CD4-positive, CD25-positive, alpha-beta regulatory T cell (primary cell): ENCODE results near the gene GPR37L1. TPM values are rescaled to one million over a fixed set of nuclear protein-coding genes. Genes with fewer than 3 reads are reported as not detected.
A peak's percentile ranks its signal among the peaks of the same experiment; 100 is the strongest.
"Not testable (repeated sequence)": the region's sequence is repeated elsewhere in the genome, so short reads cannot be mapped to it uniquely, and the experiment has no call there.

Experiments used
- ATAC-seq, 2 donors: fragments of 150-1000 bp; cut with Tn5 transposase; one replicate each; pipeline ENCODE4 v1.10.0; 2021; ENCODE audit warnings: low read depth in 2 of 2, moderate number of reproducible peaks in 2 of 2, moderate library complexity in 1 of 2
- DNase-seq, 3 donors: peaks; one replicate each; pipeline versions ENCODE4 v3.0.0 to v3.0.0-alpha.2; 2012 to 2022; ENCODE audit warnings: mixed read lengths in 1 of 3
- H3K27ac ChIP-seq: one replicate; pipeline ENCODE4 v1.7.0; 2013; ENCODE audit warnings: mild to moderate bottlenecking, low read length; ENCODE audit not compliant: insufficient read depth, poor library complexity, severe bottlenecking
- H3K27me3 ChIP-seq: one replicate; pipeline ENCODE4 v1.7.0; 2013; ENCODE audit warnings: low read length; ENCODE audit not compliant: control insufficient read depth, insufficient read depth
- H3K36me3 ChIP-seq: one replicate; pipeline ENCODE4 v1.7.0; 2013; ENCODE audit warnings: mild to moderate bottlenecking, low read length, moderate library complexity; ENCODE audit not compliant: control insufficient read depth, insufficient read depth
- H3K4me1 ChIP-seq: 2 replicates; pipeline ENCODE4 v1.7.0; 2013; ENCODE audit warnings: mild to moderate bottlenecking, low read length; ENCODE audit not compliant: insufficient read depth, control insufficient read depth, poor library complexity, severe bottlenecking
- H3K4me3 ChIP-seq: one replicate; pipeline ENCODE4 v1.7.0; 2013; ENCODE audit warnings: low read depth, mild to moderate bottlenecking, low read length, moderate library complexity
- H3K9me3 ChIP-seq, 2 experiments: 1 replicate in 1 of 2; 2 replicates in 1 of 2; pipeline ENCODE4 v1.7.0; 2013; ENCODE audit warnings: low read length in 2 of 2, mild to moderate bottlenecking in 1 of 2, moderate library complexity in 1 of 2; ENCODE audit not compliant: control insufficient read depth in 2 of 2
- H3K27ac Mint-ChIP-seq, 3 donors: one replicate each; pipeline ENCODE4 v1.8.0; 2020 to 2022; ENCODE audit warnings: mild to moderate bottlenecking in 3 of 3, mixed read lengths in 3 of 3, moderate library complexity in 2 of 3
- H3K27me3 Mint-ChIP-seq: one replicate; pipeline ENCODE4 v1.8.0; 2022; ENCODE audit warnings: mild to moderate bottlenecking, mixed read lengths
- H3K36me3 Mint-ChIP-seq: one replicate; pipeline ENCODE4 v1.8.0; 2020; ENCODE audit warnings: mixed read lengths
- H3K4me1 Mint-ChIP-seq, 4 donors: one replicate each; pipeline ENCODE4 v1.8.0; 2020 to 2022; ENCODE audit warnings: mixed read lengths in 4 of 4, mild to moderate bottlenecking in 1 of 4
- H3K4me3 Mint-ChIP-seq, 4 donors: one replicate each; pipeline ENCODE4 v1.8.0; 2020 to 2022; ENCODE audit warnings: mild to moderate bottlenecking in 4 of 4, mixed read lengths in 4 of 4, moderate library complexity in 3 of 4
- H3K9me3 Mint-ChIP-seq, 7 donors: one replicate each; pipeline ENCODE4 v1.8.0; 2020 to 2022; ENCODE audit warnings: mixed read lengths in 7 of 7, mild to moderate bottlenecking in 3 of 7, moderate library complexity in 2 of 7
- polyA plus RNA-seq, 4 donors: library from polyadenylated mRNA; unstranded; fragments of 300-500 nt; fragmentation: Illumina TruSeq; gene quantifications; one replicate each; pipeline ENCODE4 v1.2.3, GENCODE V29; 2021
- total RNA-seq: library from RNA; stranded (reverse); gene quantifications from one replicate; pipeline ENCODE4 v1.2.3, GENCODE V29; 2022

GPR37L1 gene
- total and polyA plus RNA-seq, 5 donors from 2014 or later = 0.03 to 0.25 (median 0.17) TPM; not detected in 1

GRCh38 chr1:202171292-202172014 is 48.7 kb downstream of the GPR37L1 start:
- Mint-ChIP-seq H3K4me1 (peaks cover 0 to 7% (median 3%) of the 10 kb centered on the region in 4 donors), H3K4me3 (no peak overlapping the region), H3K36me3 (no peaks in the 10 kb centered on the region), H3K9me3 (no peaks in the 10 kb centered on the region), H3K27me3 (no peaks in the 10 kb centered on the region), H3K27ac (peak overlapping the region in 1 of 3 donors; percentile 56)
- no peak overlapping the region for H3K27ac ChIP-seq
- no peaks in the 10 kb centered on the region for H3K27me3 ChIP-seq
- no peak for DNase-seq
- H3K4me1 ChIP-seq = no peaks in the 10 kb centered on the region
- no peaks in the 10 kb centered on the region for H3K9me3 ChIP-seq
- no peaks in the 10 kb centered on the region for H3K36me3 ChIP-seq
- H3K4me3 ChIP-seq = no peak overlapping the region
- ATAC-seq = no peak

DNA sequence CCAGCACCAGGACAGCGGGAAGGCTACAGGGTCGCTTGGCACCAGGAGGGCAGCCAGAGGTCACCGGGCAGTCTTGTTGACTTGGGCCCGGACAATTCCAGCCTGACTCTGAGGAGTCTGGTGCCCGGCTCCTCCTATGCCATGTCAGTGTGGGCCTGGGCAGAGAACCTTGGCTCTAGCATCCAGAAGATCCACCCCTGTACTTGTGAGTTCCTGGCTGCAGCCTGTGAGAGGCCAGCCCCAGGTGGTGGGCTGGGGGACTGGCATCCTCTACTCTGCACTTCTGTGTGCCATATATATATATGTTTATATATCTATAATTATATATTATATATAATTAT is 49.3 kb downstream of the GPR37L1 start:
- no peaks in the 10 kb centered on the region for H3K9me3 Mint-ChIP-seq
- H3K36me3 Mint-ChIP-seq = no peaks in the 10 kb centered on the region
- H3K27me3 Mint-ChIP-seq = no peaks in the 10 kb centered on the region
- no peaks in the 10 kb centered on the region for H3K4me1 ChIP-seq
- DNase-seq (peak in 1 of 3 donors; percentile 39), ATAC-seq (no peak)
- H3K4me3 ChIP-seq = no peak overlapping the region
- no peaks in the 10 kb centered on the region for H3K36me3 ChIP-seq
- no peaks in the 10 kb centered on the region for H3K27me3 ChIP-seq
- no peaks in the 10 kb centered on the region for H3K9me3 ChIP-seq
- H3K4me1 Mint-ChIP-seq = peaks cover 0 to 2% (median under 1%) of the 10 kb centered on the region in 4 donors
- H3K27ac ChIP-seq = no peak overlapping the region
- no peak overlapping the region for H3K27ac Mint-ChIP-seq
- no peak overlapping the region for H3K4me3 Mint-ChIP-seq

DNA sequence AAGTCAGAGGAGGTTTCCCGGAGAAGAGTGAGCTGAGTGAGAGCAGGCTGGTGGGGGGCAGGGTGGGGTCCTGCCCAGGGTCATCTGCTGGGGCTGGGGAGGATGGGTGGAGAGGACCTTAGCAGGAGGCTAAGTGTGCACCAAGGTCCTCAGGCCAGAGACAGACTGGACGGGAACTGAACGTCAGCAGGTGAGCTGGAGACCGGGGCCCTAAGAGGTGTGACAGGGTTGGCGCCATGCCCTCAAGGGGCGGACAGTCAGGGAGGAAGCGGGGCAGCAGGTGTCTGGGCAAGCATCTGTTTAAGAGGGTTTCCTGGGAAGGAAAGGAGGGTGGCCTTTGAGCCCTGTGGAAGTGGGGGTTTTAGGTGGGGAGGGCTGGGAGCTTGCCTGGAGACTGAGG is 51.3 kb downstream of the GPR37L1 start:
- no peak overlapping the region for H3K27ac Mint-ChIP-seq
- H3K36me3 Mint-ChIP-seq = no peaks in the 10 kb centered on the region
- ATAC-seq (no peak), DNase-seq (no peak)
- no peak overlapping the region for H3K4me3 Mint-ChIP-seq
- Histone ChIP-seq H3K4me1 (no peaks in the 10 kb centered on the region), H3K9me3 (no peaks in the 10 kb centered on the region), H3K36me3 (no peaks in the 10 kb centered on the region), H3K27ac (no peak overlapping the region), H3K27me3 (no peaks in the 10 kb centered on the region), H3K4me3 (no peak overlapping the region)
- H3K4me1 Mint-ChIP-seq = peaks cover 0 to 2% (median 0%) of the 10 kb centered on the region in 4 donors
- no peaks in the 10 kb centered on the region for H3K9me3 Mint-ChIP-seq
- no peaks in the 10 kb centered on the region for H3K27me3 Mint-ChIP-seq

DNA sequence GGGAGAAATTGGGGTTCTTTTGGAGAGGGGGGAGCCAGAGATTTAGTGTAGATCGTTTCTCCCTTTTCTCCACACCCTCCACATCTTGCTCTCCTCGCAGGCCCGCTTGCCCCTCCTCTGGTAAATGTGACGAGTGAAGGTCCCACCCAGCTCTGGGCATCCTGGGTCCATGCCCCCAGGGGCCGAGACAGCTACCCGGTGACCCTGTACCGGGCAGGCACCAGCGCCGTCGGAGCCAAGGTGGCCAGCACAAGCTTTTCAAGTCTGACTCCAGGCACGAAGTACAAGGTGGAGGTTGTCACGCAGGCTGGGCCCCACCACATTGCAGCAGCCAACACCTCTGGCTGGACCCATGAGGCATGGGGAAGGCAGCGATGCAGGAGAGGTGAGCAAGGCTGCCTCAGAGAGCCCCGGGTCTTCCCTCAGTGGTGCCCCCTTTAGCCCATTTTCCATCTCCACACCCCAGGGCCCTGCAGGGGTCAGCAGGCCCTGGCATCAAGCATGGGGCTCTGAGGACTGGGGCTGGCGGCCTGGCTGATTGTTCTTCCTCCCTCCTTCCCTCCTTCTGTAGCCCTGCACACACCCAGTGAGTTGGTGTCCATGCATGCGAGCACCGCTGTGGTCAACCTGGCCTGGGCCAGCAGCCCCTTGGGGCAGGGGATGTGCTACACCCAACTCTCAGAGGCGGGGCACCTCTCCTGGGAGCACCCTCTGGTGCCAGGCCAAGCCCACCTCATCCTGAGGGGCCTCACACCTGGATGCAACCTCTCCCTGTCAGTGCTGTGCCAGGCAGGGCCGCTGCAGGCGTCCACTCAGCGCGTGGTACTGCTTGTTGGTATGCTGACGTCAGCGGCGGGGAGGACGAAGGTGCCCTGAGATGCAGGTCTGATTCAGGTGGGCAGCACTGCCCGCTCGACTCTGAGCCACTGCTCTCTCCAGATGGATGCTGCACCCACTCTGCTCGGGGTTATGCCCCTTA is 54.5 kb downstream of the GPR37L1 start:
- Mint-ChIP-seq H3K27me3 (no peaks in the 10 kb centered on the region), H3K4me3 (no peak overlapping the region), H3K4me1 (peaks cover 0 to 5% (median 2%) of the 10 kb centered on the region in 4 donors), H3K27ac (no peak overlapping the region), H3K36me3 (no peaks in the 10 kb centered on the region), H3K9me3 (no peaks in the 10 kb centered on the region)
- no peak overlapping the region for H3K4me3 ChIP-seq
- ATAC-seq = no peak
- H3K27me3 ChIP-seq = no peaks in the 10 kb centered on the region
- H3K27ac ChIP-seq = no peak overlapping the region
- H3K9me3 ChIP-seq = no peaks in the 10 kb centered on the region
- DNase-seq = no peak
- no peaks in the 10 kb centered on the region for H3K4me1 ChIP-seq
- no peaks in the 10 kb centered on the region for H3K36me3 ChIP-seq

DNA sequence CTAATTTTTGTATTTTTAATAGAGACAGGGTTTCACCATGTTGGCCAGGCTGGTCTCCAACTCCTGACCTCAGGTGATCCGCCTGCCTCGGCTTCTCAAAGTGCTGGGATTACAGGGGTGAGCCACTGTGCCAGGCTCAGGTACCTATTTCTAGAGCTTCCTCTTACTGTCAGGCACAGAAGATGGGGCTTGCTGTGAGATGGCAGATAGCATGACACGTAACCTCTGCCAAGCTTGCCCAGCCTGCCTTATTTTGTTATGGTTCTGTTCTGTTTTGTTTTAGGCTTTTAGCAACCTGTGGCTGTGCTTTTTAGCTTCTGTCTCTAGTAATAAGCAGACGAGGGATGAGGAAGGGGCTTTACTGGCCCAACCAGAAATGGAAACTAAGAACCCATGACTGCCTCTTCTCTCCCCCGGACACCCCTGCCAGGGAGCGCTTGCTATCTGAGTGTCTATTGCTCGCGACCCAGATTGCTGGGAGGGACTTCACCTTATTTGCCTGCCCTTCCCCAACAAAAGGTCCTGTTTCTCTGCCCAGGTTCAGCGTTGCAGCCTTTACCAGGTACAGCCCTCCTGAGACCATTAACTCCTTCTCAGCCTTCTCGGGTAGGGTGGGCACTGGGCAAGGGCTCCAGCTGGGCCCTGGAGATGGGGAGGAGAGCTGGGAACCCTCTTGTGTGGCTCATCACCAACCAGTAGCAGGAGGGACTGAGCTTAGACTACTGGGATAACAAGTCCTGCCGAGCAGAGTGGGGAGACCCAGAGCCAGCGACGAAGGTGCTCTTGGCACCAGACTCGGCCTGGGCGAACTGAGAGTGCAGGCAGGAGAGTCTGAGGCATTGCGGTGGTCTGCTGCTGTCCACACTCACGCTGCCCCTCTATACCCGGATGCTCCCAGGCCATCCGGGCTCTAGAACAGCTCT is 57.4 kb downstream of the GPR37L1 start:
- H3K27ac Mint-ChIP-seq = peak overlapping the region in 1 of 3 donors; percentile 59
- H3K36me3 Mint-ChIP-seq = no peaks in the 10 kb centered on the region
- H3K27me3 Mint-ChIP-seq = peaks cover 4% of the 10 kb centered on the region

GRCh38 chr1:202180751-202181139 is 58.0 kb downstream of the GPR37L1 start:
- peaks cover 0 to 14% (median 5%) of the 10 kb centered on the region in 4 donors for H3K4me1 Mint-ChIP-seq
- not testable (repeated sequence) for H3K4me3 Mint-ChIP-seq, H3K9me3 Mint-ChIP-seq, H3K4me3 ChIP-seq, H3K27me3 ChIP-seq, H3K36me3 Mint-ChIP-seq, H3K9me3 ChIP-seq, H3K27ac ChIP-seq, H3K4me1 ChIP-seq, H3K27ac Mint-ChIP-seq, DNase-seq, ATAC-seq, H3K27me3 Mint-ChIP-seq, H3K36me3 ChIP-seq

More for the DNA sequence above, 57.4 kb downstream of the GPR37L1 start:
- Mint-ChIP-seq H3K4me1 (peaks cover 0 to 14% (median 5%) of the 10 kb centered on the region in 4 donors), H3K4me3 (no peak overlapping the region), H3K9me3 (no peaks in the 10 kb centered on the region)
- H3K27ac ChIP-seq = no peak overlapping the region
- H3K9me3 ChIP-seq = no peaks in the 10 kb centered on the region
- no peaks in the 10 kb centered on the region for H3K27me3 ChIP-seq
- H3K4me3 ChIP-seq = no peak overlapping the region
- DNase-seq (no peak), ATAC-seq (no peak)
- H3K4me1 ChIP-seq = no peaks in the 10 kb centered on the region
- no peaks in the 10 kb centered on the region for H3K36me3 ChIP-seq

GRCh38 chr1:202181586-202181985 is 58.9 kb downstream of the GPR37L1 start:
- no peak for ATAC-seq
- H3K27me3 Mint-ChIP-seq = peaks cover 4% of the 10 kb centered on the region
- no peak overlapping the region for H3K4me3 Mint-ChIP-seq
- no peaks in the 10 kb centered on the region for H3K9me3 ChIP-seq
- H3K27ac Mint-ChIP-seq = no peak overlapping the region
- H3K36me3 Mint-ChIP-seq = no peaks in the 10 kb centered on the region
- no peaks in the 10 kb centered on the region for H3K9me3 Mint-ChIP-seq
- H3K4me1 ChIP-seq = no peaks in the 10 kb centered on the region
- H3K36me3 ChIP-seq = no peaks in the 10 kb centered on the region
- H3K4me3 ChIP-seq = no peak overlapping the region
- no peaks in the 10 kb centered on the region for H3K27me3 ChIP-seq
- peaks cover 0 to 14% (median 5%) of the 10 kb centered on the region in 4 donors for H3K4me1 Mint-ChIP-seq
- no peak for DNase-seq
- H3K27ac ChIP-seq = no peak overlapping the region
